Femur (tissue), 1 donor: Measurements from ENCODE around the gene PLPPR1.

Experiments used
- DNase-seq: peaks from one replicate; pipeline ENCODE4 v3.0.0-alpha.2; 2017

PLPPR1 gene

GRCh38 chr9:101050650-101051049 lies 22.1 kb downstream of the PLPPR1 start:
- no peak for DNase-seq

DNA sequence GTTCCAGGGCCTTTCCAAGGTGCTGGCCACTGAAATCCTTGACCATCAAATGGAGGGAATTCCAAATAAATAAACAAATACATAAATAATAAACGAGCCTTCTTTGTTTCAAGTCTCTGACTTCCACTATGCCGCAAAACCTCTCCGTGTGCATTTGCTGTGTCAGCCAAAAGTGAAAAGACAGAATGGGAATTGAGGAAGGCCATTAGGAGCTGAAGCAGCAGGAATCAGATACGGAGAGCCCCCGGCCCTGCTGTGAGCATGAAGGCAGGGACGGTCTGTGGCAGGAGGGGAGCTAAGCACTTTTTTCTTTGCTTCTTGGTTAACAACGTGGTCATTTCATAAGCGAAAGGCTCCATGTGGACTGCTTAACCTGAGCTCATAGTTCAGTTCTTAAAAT lies 26.1 kb downstream of the PLPPR1 start:
- DNase-seq, result no peak

DNA sequence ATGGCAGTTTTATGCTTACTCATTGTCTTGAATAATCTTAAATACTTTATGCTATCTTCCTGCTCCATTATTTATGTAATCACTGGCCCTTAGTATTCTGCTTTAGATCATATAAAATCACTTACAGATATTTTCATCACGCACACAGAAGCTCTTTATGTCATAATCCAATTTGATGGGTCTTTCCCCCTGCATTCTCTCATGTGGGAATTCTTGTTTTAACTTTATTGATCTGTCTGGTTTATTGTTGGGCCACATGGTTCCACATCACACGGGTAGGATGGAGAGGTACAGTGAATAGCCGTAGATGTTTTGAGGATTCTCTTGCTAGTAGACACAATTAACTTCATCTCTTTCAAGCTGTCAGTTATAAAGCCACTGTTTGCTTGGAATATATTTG lies 27.0 kb downstream of the PLPPR1 start:
- DNase-seq, result no peak

GRCh38 chr9:101062686-101063085 lies 34.2 kb downstream of the PLPPR1 start:
- DNase-seq, result no peak

DNA sequence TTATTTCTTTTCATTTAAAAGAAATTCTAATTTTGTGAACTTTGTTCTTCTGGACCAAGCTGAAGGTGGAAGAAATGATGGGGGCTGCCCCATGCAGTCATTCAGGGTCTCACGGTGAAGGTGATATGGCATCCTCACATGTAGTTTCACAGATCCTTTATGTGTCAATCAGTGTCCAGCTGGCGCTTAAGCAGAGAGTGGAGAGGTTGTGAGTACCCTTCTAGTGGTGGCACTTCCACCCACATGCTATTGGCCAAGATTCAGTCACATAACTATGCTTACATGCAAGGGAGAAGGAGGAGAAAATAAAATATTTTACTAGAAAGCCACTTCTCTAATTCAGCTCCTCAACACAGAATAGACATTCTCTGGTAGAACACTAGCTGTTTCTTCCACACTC lies 34.7 kb downstream of the PLPPR1 start:
- no peak for DNase-seq

GRCh38 chr9:101064206-101064605 lies 35.7 kb downstream of the PLPPR1 start:
- no peak for DNase-seq

- DNase-seq, result no peak
Measured at GRCh38 chr9:101065930-101066329, 37.4 kb downstream of the PLPPR1 start.

GRCh38 chr9:101068696-101069095 lies 40.2 kb downstream of the PLPPR1 start:
- DNase-seq, result no peak

DNA sequence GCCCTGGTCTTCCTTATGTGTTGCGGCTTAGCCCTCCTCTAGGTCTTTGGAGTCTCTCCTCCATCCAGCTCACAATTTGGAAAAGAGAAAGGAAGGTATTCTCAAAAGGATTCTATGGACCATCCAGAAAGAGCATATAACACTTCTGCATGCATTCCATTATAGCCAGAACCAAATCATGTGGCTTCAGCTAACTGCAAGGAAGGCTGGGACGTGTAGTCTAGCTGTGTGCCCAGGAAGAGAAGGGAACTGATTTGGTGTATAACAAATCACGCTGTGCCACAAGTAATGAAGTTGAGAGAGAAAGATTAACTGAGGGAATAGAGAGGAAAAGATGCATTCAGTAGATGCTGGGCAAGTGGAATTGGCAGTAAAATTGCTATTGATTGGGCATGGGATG lies 43.7 kb downstream of the PLPPR1 start:
- DNase-seq, result no peak

DNA sequence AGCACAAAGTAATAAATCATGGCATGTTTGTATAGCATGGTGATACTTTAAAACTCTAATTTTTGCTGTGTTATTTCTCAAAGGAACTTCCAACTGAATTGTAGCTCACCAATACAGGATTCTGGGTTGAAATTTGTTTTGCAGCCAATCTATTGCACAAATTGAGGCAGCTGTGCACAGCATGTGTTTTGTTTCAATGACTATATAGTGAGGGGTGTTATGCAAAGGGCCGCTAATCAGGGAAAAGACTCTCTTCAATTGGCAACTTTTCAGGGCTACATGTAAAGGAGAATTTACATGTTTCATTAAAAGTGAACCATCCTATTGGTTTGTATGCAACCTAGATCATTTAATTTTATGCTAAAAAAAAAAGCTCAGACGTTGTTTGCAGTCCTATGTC lies 44.6 kb downstream of the PLPPR1 start:
- DNase-seq, result no peak

- DNase-seq, result no peak
Measured at GRCh38 chr9:101081641-101082040, 53.1 kb downstream of the PLPPR1 start.

GRCh38 chr9:101083448-101084202 lies 55.1 kb downstream of the PLPPR1 start:
- no peak for DNase-seq

- DNase-seq, result no peak
Measured at GRCh38 chr9:101087426-101087825, 58.9 kb downstream of the PLPPR1 start.

- no peak for DNase-seq
Measured at GRCh38 chr9:101092922-101093321, 64.4 kb downstream of the PLPPR1 start.

- DNase-seq, result no peak
Measured at GRCh38 chr9:101093620-101094019, 65.1 kb downstream of the PLPPR1 start.

GRCh38 chr9:101094686-101095085 lies 66.2 kb downstream of the PLPPR1 start:
- DNase-seq, result no peak

GRCh38 chr9:101097210-101097609 lies 68.7 kb downstream of the PLPPR1 start:
- no peak for DNase-seq

- no peak for DNase-seq
Measured at GRCh38 chr9:101098392-101098791, 69.9 kb downstream of the PLPPR1 start.

GRCh38 chr9:101114317-101114716 lies 85.8 kb downstream of the PLPPR1 start:
- DNase-seq, result no peak

GRCh38 chr9:101115102-101115501 lies 86.6 kb downstream of the PLPPR1 start:
- DNase-seq, result no peak

- no peak for DNase-seq
Measured at GRCh38 chr9:101117161-101117560, 88.6 kb downstream of the PLPPR1 start.

GRCh38 chr9:101119206-101119819 lies 90.8 kb downstream of the PLPPR1 start:
- peak; percentile 24 for DNase-seq

GRCh38 chr9:101121836-101122399 lies 93.4 kb downstream of the PLPPR1 start:
- DNase-seq, result no peak

- DNase-seq, result no peak
Measured at GRCh38 chr9:101126556-101126955, 98.0 kb downstream of the PLPPR1 start.
